ENCODE results near the gene LENG8. TPM values are rescaled to one million over a fixed set of nuclear protein-coding genes. Genes with fewer than 3 reads are reported as not detected.

The LENG8 gene
- total and polyA plus RNA-seq, 4 donors, result 6.9 to 46.7 (median 18.7) TPM

DNA sequence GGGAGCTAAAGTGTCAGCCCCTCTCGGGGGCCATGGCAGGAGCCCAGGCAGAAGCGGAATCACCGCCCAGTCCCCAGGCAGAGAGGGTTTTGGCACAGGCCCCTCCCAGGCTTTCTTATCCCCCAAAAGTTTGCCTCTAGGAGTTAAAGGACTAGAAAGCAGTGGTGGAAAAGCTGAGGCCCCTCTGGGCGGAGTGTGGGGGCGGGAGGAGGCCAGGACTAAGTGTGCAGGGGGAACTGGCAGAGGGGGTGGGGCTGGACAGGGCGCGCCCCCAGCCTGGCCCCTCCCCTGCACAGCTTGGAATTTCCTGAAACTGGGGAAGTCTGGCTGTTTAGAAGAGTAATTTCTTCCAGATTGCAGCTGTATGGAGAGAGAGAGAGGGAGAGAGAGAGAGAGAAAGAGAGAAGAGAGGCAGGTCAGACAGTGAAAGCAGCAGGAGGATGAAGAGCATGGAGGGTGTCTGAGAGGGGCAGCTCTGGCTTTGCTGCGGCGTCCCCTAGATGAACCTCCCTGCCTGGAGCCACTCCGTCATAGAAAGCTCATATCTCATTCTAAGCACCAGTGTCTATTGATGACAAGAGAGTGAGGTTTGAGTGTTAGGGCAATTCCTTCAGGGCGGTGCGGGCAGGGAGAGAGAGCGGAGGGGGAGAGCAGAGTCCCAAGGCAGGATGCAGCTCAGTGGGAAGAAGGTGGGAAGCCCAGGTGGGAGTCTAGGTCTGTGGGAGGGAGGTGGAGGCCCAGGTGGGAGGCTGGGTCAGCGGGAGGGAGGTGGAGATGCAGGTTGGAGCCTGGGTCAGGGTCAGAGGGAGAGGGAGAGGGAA lies 24.3 kb downstream of the LENG8 start, which contains the start of gene CDC42EP5:
Gene CDC42EP5, minus strand, starts transcription at position 226 of the 821 bp plus-strand sequence. CDS start 7,749 bp downstream, outside the sequence.
- Histone ChIP-seq H3K27me3 (ENCODE audit: control insufficient read depth in 4 of 4, insufficient read depth in 4 of 4, low read length in 3 of 4) (peaks cover 0 to 7% (median 2%) of the 10 kb centered on the region in 4 donors), H3K4me1 (ENCODE audit: control insufficient read depth in 4 of 4, insufficient read depth in 4 of 4, low read length in 3 of 4) (peaks cover 0 to 4% (median 1%) of the 10 kb centered on the region in 4 donors), H3K27ac (ENCODE audit: low read depth in 1 of 2, low read length in 2 of 2) (peak within 1 kb of the TSS; percentile 32 to 35), H3K9ac (ENCODE audit: low read depth in 1 of 2, low read length in 2 of 2) (peak within 1 kb of the TSS in 1 of 2 donors; percentile 13), H3K9me3 (ENCODE audit: control insufficient read depth in 4 of 4, low read length in 3 of 4) (no peaks in the 10 kb centered on the region), H3K4me3 (ENCODE audit: low read depth in 1 of 3, low read length in 3 of 3) (peak within 1 kb of the TSS in 1 of 3 donors; percentile 35), H3K36me3 (ENCODE audit: control insufficient read depth in 4 of 4, insufficient read depth in 3 of 4, low read depth in 1 of 4, low read length in 3 of 4) (no peaks in the 10 kb centered on the region)
- TF ChIP-seq RXRA (IDR thresholded peaks at IDR 0.05) (peak in 1 of 2 donors; percentile 22), RAD21 (IDR thresholded peaks at IDR 0.05) (no peak), SP1 (IDR thresholded peaks at IDR 0.05) (peak; percentile 41)
- WGBS, result 21% methylated on average over 14 of the region's 14 CpGs
- DNase-seq (ENCODE audit: low spot score), result no peak

- peaks cover 0 to 7% (median 2%) of the 10 kb centered on the region in 4 donors for H3K27me3 ChIP-seq (ENCODE audit: control insufficient read depth in 4 of 4, insufficient read depth in 4 of 4, low read length in 3 of 4)
- peak overlapping the region; percentile 25 to 32 for H3K27ac ChIP-seq (ENCODE audit: low read depth in 1 of 2, low read length in 2 of 2)
- DNase-seq (ENCODE audit: low spot score), result no peak
- H3K4me1 ChIP-seq (ENCODE audit: control insufficient read depth in 4 of 4, insufficient read depth in 4 of 4, low read length in 3 of 4), result peaks cover 0 to 4% (median 1%) of the 10 kb centered on the region in 4 donors
- WGBS, result 66% methylated on average over 6 of the region's 6 CpGs
- H3K9me3 ChIP-seq (ENCODE audit: control insufficient read depth in 4 of 4, low read length in 3 of 4), result no peaks in the 10 kb centered on the region
- no peak overlapping the region for H3K9ac ChIP-seq (ENCODE audit: low read depth in 1 of 2, low read length in 2 of 2)
- TF ChIP-seq RXRA (IDR thresholded peaks at IDR 0.05) (no peak), FOXA2 (IDR thresholded peaks at IDR 0.05) (no peak), ATF3 (IDR thresholded peaks at IDR 0.05) (no peak), SP1 (IDR thresholded peaks at IDR 0.05) (no peak), JUND (IDR thresholded peaks at IDR 0.05) (no peak), FOXA1 (IDR thresholded peaks at IDR 0.05) (no peak), HNF4G (IDR thresholded peaks at IDR 0.05) (no peak), REST (IDR thresholded peaks at IDR 0.05) (no peak), EGR1 (IDR thresholded peaks at IDR 0.05; ENCODE audit: low read depth in 2 of 2) (no peak), ZBTB33 (IDR thresholded peaks at IDR 0.05) (no peak), NR2F2 (IDR thresholded peaks at IDR 0.05) (no peak), HNF4A (conservative IDR thresholded peaks at IDR 0.05) (no peak), RAD21 (IDR thresholded peaks at IDR 0.05) (no peak), YY1 (IDR thresholded peaks at IDR 0.05) (no peak), TAF1 (conservative IDR thresholded peaks at IDR 0.05) (no peak), GABPA (IDR thresholded peaks at IDR 0.05 in 1 of 2, conservative IDR thresholded peaks at IDR 0.05 in 1 of 2) (no peak)
- TF ChIP-seq, protein P1, sequence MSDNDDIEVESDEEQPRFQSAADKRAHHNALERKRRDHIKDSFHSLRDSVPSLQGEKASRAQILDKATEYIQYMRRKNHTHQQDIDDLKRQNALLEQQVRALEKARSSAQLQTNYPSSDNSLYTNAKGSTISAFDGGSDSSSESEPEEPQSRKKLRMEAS (IDR thresholded peaks at IDR 0.05), result no peak
- TF ChIP-seq, protein P2, sequence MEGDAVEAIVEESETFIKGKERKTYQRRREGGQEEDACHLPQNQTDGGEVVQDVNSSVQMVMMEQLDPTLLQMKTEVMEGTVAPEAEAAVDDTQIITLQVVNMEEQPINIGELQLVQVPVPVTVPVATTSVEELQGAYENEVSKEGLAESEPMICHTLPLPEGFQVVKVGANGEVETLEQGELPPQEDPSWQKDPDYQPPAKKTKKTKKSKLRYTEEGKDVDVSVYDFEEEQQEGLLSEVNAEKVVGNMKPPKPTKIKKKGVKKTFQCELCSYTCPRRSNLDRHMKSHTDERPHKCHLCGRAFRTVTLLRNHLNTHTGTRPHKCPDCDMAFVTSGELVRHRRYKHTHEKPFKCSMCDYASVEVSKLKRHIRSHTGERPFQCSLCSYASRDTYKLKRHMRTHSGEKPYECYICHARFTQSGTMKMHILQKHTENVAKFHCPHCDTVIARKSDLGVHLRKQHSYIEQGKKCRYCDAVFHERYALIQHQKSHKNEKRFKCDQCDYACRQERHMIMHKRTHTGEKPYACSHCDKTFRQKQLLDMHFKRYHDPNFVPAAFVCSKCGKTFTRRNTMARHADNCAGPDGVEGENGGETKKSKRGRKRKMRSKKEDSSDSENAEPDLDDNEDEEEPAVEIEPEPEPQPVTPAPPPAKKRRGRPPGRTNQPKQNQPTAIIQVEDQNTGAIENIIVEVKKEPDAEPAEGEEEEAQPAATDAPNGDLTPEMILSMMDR (IDR thresholded peaks at IDR 0.05; ENCODE audit: low read depth, low read length, missing input control), result no peak
- no peaks in the 10 kb centered on the region for H3K36me3 ChIP-seq (ENCODE audit: control insufficient read depth in 4 of 4, insufficient read depth in 3 of 4, low read depth in 1 of 4, low read length in 3 of 4)
- no peak overlapping the region for H3K4me3 ChIP-seq (ENCODE audit: low read depth in 1 of 3, low read length in 3 of 3)
Measured at GRCh38 chr19:54473892-54474372, 24.9 kb downstream of the LENG8 start.
